IMR-90 (cell line): ENCODE measurements around the gene LRTM1. TPM values are rescaled to one million over a fixed set of nuclear protein-coding genes. Genes with fewer than 3 reads are reported as not detected.
A peak's percentile ranks its signal among the peaks of the same experiment; 100 is the strongest.

Experiments
- ATAC-seq: fragments of 200-7000 bp; cut with Tn5 transposase; 2 replicates; pipeline ENCODE4 v1.9.1; 2020; ENCODE audit warnings: low read depth, mild to moderate bottlenecking, moderate library complexity
- BruUV-seq: library from RNA; stranded (reverse); fragments of 400-500 nt; replicated peaks from 2 replicates; lab custom pipeline; 2021; lab: Mats Ljungman, UMichigan
- CTCF ChIA-PET: fragments of 300-600 bp; formaldehyde crosslinking; extraction: SDS; loops from one replicate; lab custom pipeline; 2021; ENCODE audit warnings: antibody characterized with exemption; lab: Yijun Ruan, JAX
- POLR2A ChIA-PET: fragments of 300-600 bp; sonication (Branson Sonifier 250); formaldehyde crosslinking; loops from one replicate; lab custom pipeline; 2022; ENCODE audit warnings: antibody characterized with exemption; ENCODE audit not compliant: unreplicated experiment; lab: Charles Lee
- DNase-seq: peaks from one replicate; pipeline ENCODE4 v3.0.0; 2013
- H2AFZ ChIP-seq: replicated peaks from 2 replicates; pipeline ENCODE3; 2013; ENCODE audit warnings: low read length, mild to moderate bottlenecking; ENCODE audit not compliant: poor library complexity
- H2AK5ac ChIP-seq: 2 replicates; pipeline ENCODE4 v1.6.1; 2013; ENCODE audit warnings: low read depth, low read length, inconsistent platforms
- H2AK9ac ChIP-seq: replicated peaks from 2 replicates; pipeline ENCODE3; 2013; ENCODE audit warnings: mild to moderate bottlenecking, low read depth, low read length, moderate library complexity; ENCODE audit not compliant: poor library complexity
- H2BK120ac ChIP-seq: 2 replicates; pipeline ENCODE4 v1.6.1; 2013; ENCODE audit warnings: low read depth, low read length, inconsistent platforms
- H2BK15ac ChIP-seq: 3 replicates; pipeline ENCODE4 v1.6.1; 2013; ENCODE audit warnings: low read depth, low read length, inconsistent platforms
- H2BK20ac ChIP-seq: 2 replicates; pipeline ENCODE4 v1.6.1; 2013; ENCODE audit warnings: low read depth, mild to moderate bottlenecking, inconsistent platforms, low read length, moderate library complexity
- H2BK5ac ChIP-seq: 2 replicates; pipeline ENCODE4 v1.6.1; 2013; ENCODE audit warnings: mild to moderate bottlenecking, low read depth, low read length, inconsistent platforms; ENCODE audit not compliant: poor library complexity, severe bottlenecking
- H3K14ac ChIP-seq: replicated peaks from 2 replicates; pipeline ENCODE4 v1.6.1; 2013; ENCODE audit warnings: low read depth, low read length, inconsistent platforms
- H3K18ac ChIP-seq: 2 replicates; pipeline ENCODE4 v1.6.1; 2013; ENCODE audit warnings: low read depth, low read length, control low read depth
- H3K23ac ChIP-seq: 2 replicates; pipeline ENCODE4 v1.6.1; 2013; ENCODE audit warnings: low read depth, low read length, inconsistent platforms
- H3K27ac ChIP-seq: 2 replicates; pipeline ENCODE4 v1.5.1; 2013; ENCODE audit warnings: mild to moderate bottlenecking, control low read depth, low read length; ENCODE audit not compliant: insufficient read depth
- H3K27me3 ChIP-seq: 2 replicates; pipeline ENCODE4 v1.6.1; 2013; ENCODE audit warnings: low read length; ENCODE audit not compliant: control insufficient read depth, insufficient read depth
- H3K36me3 ChIP-seq: 2 replicates; pipeline ENCODE4 v1.6.1; 2013; ENCODE audit warnings: low read length, mixed read lengths; ENCODE audit not compliant: control insufficient read depth, insufficient read depth
- H3K4ac ChIP-seq: 2 replicates; pipeline ENCODE4 v1.6.1; 2013; ENCODE audit warnings: low read depth, low read length, inconsistent platforms
- H3K4me1 ChIP-seq: 2 replicates; pipeline ENCODE4 v1.6.1; 2013; ENCODE audit warnings: low read length, mixed read lengths; ENCODE audit not compliant: control insufficient read depth, insufficient read depth
- H3K4me2 ChIP-seq: 2 replicates; pipeline ENCODE4 v1.6.1; 2013; ENCODE audit warnings: low read depth, mild to moderate bottlenecking, control low read depth, low read length, moderate library complexity
- H3K4me3 ChIP-seq: 2 replicates; pipeline ENCODE4 v1.5.1; 2013; ENCODE audit warnings: low read depth, mild to moderate bottlenecking, control low read depth, low read length, moderate library complexity; ENCODE audit not compliant: insufficient read depth
- H3K56ac ChIP-seq: 2 replicates; pipeline ENCODE4 v1.6.1; 2013; ENCODE audit warnings: low read length, inconsistent platforms; ENCODE audit not compliant: insufficient read depth; ENCODE audit errors: extremely low read depth
- H3K79me1 ChIP-seq, 2 experiments: 2 replicates each; pipeline ENCODE4 v1.6.1; 2013; ENCODE audit warnings: low read length in 2 of 2, inconsistent platforms in 1 of 2, low read depth in 1 of 2
- H3K9ac ChIP-seq: 2 replicates; pipeline ENCODE4 v1.6.1; 2013; ENCODE audit warnings: low read depth, low read length, control low read depth
- H3K9me1 ChIP-seq: 2 replicates; pipeline ENCODE4 v1.6.1; 2013; ENCODE audit warnings: low read length, inconsistent platforms; ENCODE audit not compliant: insufficient read depth
- H3K9me3 ChIP-seq: 2 replicates; pipeline ENCODE4 v1.6.1; 2013; ENCODE audit warnings: low read length; ENCODE audit not compliant: control insufficient read depth, insufficient read depth
- H4K20me1 ChIP-seq: 2 replicates; pipeline ENCODE4 v1.6.1; 2013; ENCODE audit warnings: low read length, inconsistent platforms; ENCODE audit not compliant: insufficient read depth
- H4K5ac ChIP-seq: 2 replicates; pipeline ENCODE4 v1.6.1; 2013; ENCODE audit warnings: mild to moderate bottlenecking, low read depth, low read length, control low read depth
- H4K8ac ChIP-seq, 2 experiments: 2 replicates each; pipeline ENCODE4 v1.6.1; 2013; ENCODE audit warnings: low read depth in 2 of 2, low read length in 2 of 2, control low read depth in 1 of 2, inconsistent platforms in 1 of 2
- H4K91ac ChIP-seq: 2 replicates; pipeline ENCODE4 v1.6.1; 2013; ENCODE audit warnings: low read depth, low read length, inconsistent platforms; ENCODE audit not compliant: insufficient read depth
- BHLHE40 ChIP-seq: fragments of 150-350 bp; IDR thresholded peaks from 2 replicates; pipeline ENCODE4 v1.6.1; 2016; ENCODE audit warnings: mild to moderate bottlenecking, low read depth, low read length
- CEBPB ChIP-seq: IDR thresholded peaks from 2 replicates; pipeline ENCODE4 v1.6.1; 2012; ENCODE audit warnings: low read depth, low read length, improper control_type of control experiment
- CHD1 ChIP-seq: IDR thresholded peaks from 2 replicates; pipeline ENCODE4 v1.6.1; 2012; ENCODE audit warnings: low read depth, low read length, improper control_type of control experiment
- CTCF ChIP-seq: conservative IDR thresholded peaks from 2 replicates; pipeline ENCODE4 v1.5.1; 2012; ENCODE audit warnings: mild to moderate bottlenecking, low read depth, low read length, improper control_type of control experiment
- FOS ChIP-seq: fragments of 150-350 bp; IDR thresholded peaks from 2 replicates; pipeline ENCODE4 v1.6.1; 2016; ENCODE audit warnings: low read depth, low read length
- MAFK ChIP-seq: IDR thresholded peaks from 2 replicates; pipeline ENCODE4 v1.6.1; 2012; ENCODE audit warnings: low read depth, low read length, improper control_type of control experiment
- MAZ ChIP-seq: IDR thresholded peaks from 2 replicates; pipeline ENCODE4 v1.6.1; 2012; ENCODE audit warnings: low read depth, mild to moderate bottlenecking, low read length, improper control_type of control experiment, moderate library complexity, borderline replicate concordance
- MXI1 ChIP-seq: IDR thresholded peaks from 2 replicates; pipeline ENCODE4 v1.6.1; 2012; ENCODE audit warnings: low read depth, mild to moderate bottlenecking, low read length, moderate library complexity, borderline replicate concordance
- NFE2L2 ChIP-seq: fragments of 150-350 bp; IDR thresholded peaks from 2 replicates; pipeline ENCODE4 v1.6.1; 2016; ENCODE audit warnings: low read depth, mild to moderate bottlenecking, low read length
- POLR2A ChIP-seq: IDR thresholded peaks from 2 replicates; pipeline ENCODE4 v1.6.1; 2012; ENCODE audit warnings: mild to moderate bottlenecking, low read depth, low read length
- RAD21 ChIP-seq: IDR thresholded peaks from 2 replicates; pipeline ENCODE4 v1.6.1; 2012; ENCODE audit warnings: low read length, improper control_type of control experiment
- RCOR1 ChIP-seq: IDR thresholded peaks from 2 replicates; pipeline ENCODE4 v1.6.1; 2012; ENCODE audit warnings: mild to moderate bottlenecking, low read length, improper control_type of control experiment; ENCODE audit not compliant: insufficient replicate concordance
- RFX5 ChIP-seq: IDR thresholded peaks from 2 replicates; pipeline ENCODE4 v1.8.0; 2012; ENCODE audit warnings: low read depth, mild to moderate bottlenecking, low read length, moderate library complexity
- SMC3 ChIP-seq: fragments of 150-350 bp; IDR thresholded peaks from 2 replicates; pipeline ENCODE4 v1.6.1; 2016; ENCODE audit warnings: low read depth, mild to moderate bottlenecking, antibody characterized with exemption, low read length, moderate library complexity
- USF2 ChIP-seq: fragments of 150-350 bp; IDR thresholded peaks from 2 replicates; pipeline ENCODE4 v1.6.1; 2017; ENCODE audit warnings: mild to moderate bottlenecking, antibody characterized with exemption, low read length, low read depth
- WGBS, 2 experiments: methylation state at CpG; one replicate each; pipeline versions ENCODE4 v1.1.5 to v1.1.7; 2013; ENCODE audit warnings: missing lambda C conversion rate in 2 of 2; ENCODE audit not compliant: insufficient read length in 1 of 2; ENCODE audit errors: extremely low coverage in 2 of 2; 5-methylcytosine and 5-hydroxymethylcytosine counted together
- dilution Hi-C: fragments of 300-500 bp; cut with HindIII; formaldehyde crosslinking; loops from one replicate; pipeline ENCODE4 v1.14.3; 2018; ENCODE audit warnings: low sequenced_read_pairs; ENCODE audit not compliant: unreplicated experiment
- in situ Hi-C: fragments of 300-500 bp; cut with MboI; formaldehyde crosslinking; loops from 3 replicates; pipeline ENCODE4 v1.14.3; 2019; ENCODE audit warnings: low sequenced_read_pairs, inconsistent platforms, mixed read lengths
- intact Hi-C: fragments of 100-400 bp; cut with micrococcal nuclease; formaldehyde crosslinking; loops from 2 replicates; pipeline ENCODE4 v1.10.0; 2022
- polyA plus RNA-seq, 3 experiments: library from polyadenylated mRNA; depleted of rRNA; stranded (reverse); fragments of >200 nt; gene quantifications; 2 replicates each; pipeline ENCODE4 v1.2.3, GENCODE V29; 2012; ENCODE audit warnings: low replicate concordance in 1 of 3
- total RNA-seq: library from RNA; depleted of rRNA; stranded (reverse); fragments of >200 nt; gene quantifications from 2 replicates; pipeline ENCODE4 v1.2.3, GENCODE V29; 2012
- TF ChIP-seq, protein P1 (sequence below): fragments of 150-350 bp; IDR thresholded peaks from 2 replicates; pipeline ENCODE4 v1.6.1; 2016; ENCODE audit warnings: low read depth, mild to moderate bottlenecking, low read length, moderate library complexity, borderline replicate concordance

The LRTM1 gene
- total and polyA plus RNA-seq, 2 of the 4 experiments (the other 2 are of a cell fraction): not detected

DNA sequence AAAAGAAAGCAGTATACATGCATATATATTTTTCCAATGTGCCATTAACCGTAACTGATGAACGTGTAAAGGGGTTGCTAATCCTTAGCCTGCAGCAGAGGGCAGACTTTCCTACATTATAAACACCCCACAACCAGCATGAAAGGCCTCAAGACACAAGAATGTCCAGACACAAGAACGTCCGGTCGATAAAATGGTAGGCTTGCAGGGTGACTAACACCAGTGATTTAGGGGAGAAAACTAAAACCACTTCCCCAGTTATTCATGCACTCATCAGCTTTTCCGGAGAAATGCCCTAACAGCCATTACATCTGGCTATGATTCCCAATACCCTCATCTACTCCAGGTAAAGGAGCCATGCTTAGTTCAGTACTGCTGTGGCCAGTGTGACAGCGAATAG lies 57.4 kb downstream of the LRTM1 start:
- in situ Hi-C loops (loop anchor here (25.0 kb wide), 1 partner anchor 392 kb away; no protein-coding TSS in a partner anchor), dilution Hi-C loops (no loop called here), intact Hi-C loops (loop anchor here (1.0 to 10.0 kb wide), 9 partner anchors 81 to 1172 kb away; no protein-coding TSS in a partner anchor)
- H2BK20ac ChIP-seq: peak overlapping the region; percentile 99
- no peaks in the 10 kb centered on the region for H3K9me3 ChIP-seq
- no peaks in the 10 kb centered on the region for H3K27me3 ChIP-seq
- no peaks in the 10 kb centered on the region for H4K20me1 ChIP-seq
- POLR2A ChIA-PET: no interaction called here
- ATAC-seq (peak; percentile 98), DNase-seq (peak; percentile 97)
- H3K4me2 ChIP-seq: 0 out of 2 replicates have a peak overlapping the region, but pooled peaks have one; percentile 7
- H3K9ac ChIP-seq: no peak overlapping the region
- no peaks in the 10 kb centered on the region for H3K79me1 ChIP-seq
- H3K56ac ChIP-seq: peak overlapping the region; percentile 81
- H3K9me1 ChIP-seq: peaks cover 9% of the 10 kb centered on the region
- H3K36me3 ChIP-seq: no peaks in the 10 kb centered on the region
- WGBS, 2 experiments: no CpG with 5 or more reads among the region's 7 CpGs
- H3K18ac ChIP-seq: peak overlapping the region; percentile 93
- no TSS peak for BruUV-seq
- TF ChIP-seq, protein P1, sequence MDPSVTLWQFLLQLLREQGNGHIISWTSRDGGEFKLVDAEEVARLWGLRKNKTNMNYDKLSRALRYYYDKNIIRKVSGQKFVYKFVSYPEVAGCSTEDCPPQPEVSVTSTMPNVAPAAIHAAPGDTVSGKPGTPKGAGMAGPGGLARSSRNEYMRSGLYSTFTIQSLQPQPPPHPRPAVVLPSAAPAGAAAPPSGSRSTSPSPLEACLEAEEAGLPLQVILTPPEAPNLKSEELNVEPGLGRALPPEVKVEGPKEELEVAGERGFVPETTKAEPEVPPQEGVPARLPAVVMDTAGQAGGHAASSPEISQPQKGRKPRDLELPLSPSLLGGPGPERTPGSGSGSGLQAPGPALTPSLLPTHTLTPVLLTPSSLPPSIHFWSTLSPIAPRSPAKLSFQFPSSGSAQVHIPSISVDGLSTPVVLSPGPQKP: no peak
- TF ChIP-seq CHD1 (no peak; the same call in 1 of the 2 replicates), FOS (0 out of 2 replicates have a peak, but pooled peaks have one; percentile 5), USF2 (no peak), BHLHE40 (no peak), MAZ (no peak), RFX5 (no peak), SMC3 (peak; percentile 92), RAD21 (peak; percentile 92), RCOR1 (peak; percentile 71), POLR2A (peak; percentile 40; the same call in 1 of the 2 replicates), NFE2L2 (no peak), MXI1 (no peak), MAFK (peak; percentile 57; the same call in 1 of the 2 replicates), CTCF (peak; percentile 88), CEBPB (no peak)
- peak overlapping the region; percentile 86 for H2AFZ ChIP-seq
- peak overlapping the region; percentile 87 for H4K5ac ChIP-seq
- H4K91ac ChIP-seq: peak overlapping the region; percentile 98
- peak overlapping the region; percentile 84 for H3K23ac ChIP-seq
- peak overlapping the region; percentile 95 for H2AK5ac ChIP-seq
- peak overlapping the region; percentile 70 for H3K27ac ChIP-seq
- H2AK9ac ChIP-seq: peak overlapping the region; percentile 67
- peak overlapping the region; percentile 97 for H3K14ac ChIP-seq
- H3K4ac ChIP-seq: peak overlapping the region; percentile 98
- CTCF ChIA-PET: interaction anchor here (0.9 kb wide), 1 partner anchor 98 kb away, joined by 3 read pairs; no protein-coding TSS in a partner anchor
- H4K8ac ChIP-seq: peak overlapping the region; percentile 52 to 88
- peak overlapping the region; percentile 99 for H2BK120ac ChIP-seq
- H2BK15ac ChIP-seq: peak overlapping the region; percentile 86
- peak overlapping the region; percentile 97 for H2BK5ac ChIP-seq
- H3K4me3 ChIP-seq: no peak overlapping the region
- H3K4me1 ChIP-seq: peaks cover 3% of the 10 kb centered on the region
